Activated effector memory CD4-positive, alpha-beta T cell treated with anti-CD3 and anti-CD28 coated beads, Interleukin-2, amount 50 U/mL, for 16 hours (primary cell): ENCODE data around the gene PBX1.

Experiments
- DNase-seq: peaks from one replicate; pipeline ENCODE4 v3.0.0-alpha.2; 2020

The PBX1 gene

GRCh38 chr1:164843743-164844500 is 284.9 kb downstream of the PBX1 start:
- DNase-seq, result no peak

- no peak for DNase-seq
Observed at GRCh38 chr1:164846731-164847691, 288.0 kb downstream of the PBX1 start.

- DNase-seq, result no peak
Observed at GRCh38 chr1:164853146-164853545, 294.2 kb downstream of the PBX1 start.

GRCh38 chr1:164855716-164856329 is 296.8 kb downstream of the PBX1 start:
- no peak for DNase-seq

GRCh38 chr1:164856381-164856780 is 297.4 kb downstream of the PBX1 start:
- no peak for DNase-seq

- no peak for DNase-seq
Observed at GRCh38 chr1:164857439-164857838, 298.5 kb downstream of the PBX1 start.

- no peak for DNase-seq
Observed at GRCh38 chr1:164858096-164858632, 299.2 kb downstream of the PBX1 start.

GRCh38 chr1:164861632-164862031 is 302.6 kb downstream of the PBX1 start:
- DNase-seq, result no peak

DNA sequence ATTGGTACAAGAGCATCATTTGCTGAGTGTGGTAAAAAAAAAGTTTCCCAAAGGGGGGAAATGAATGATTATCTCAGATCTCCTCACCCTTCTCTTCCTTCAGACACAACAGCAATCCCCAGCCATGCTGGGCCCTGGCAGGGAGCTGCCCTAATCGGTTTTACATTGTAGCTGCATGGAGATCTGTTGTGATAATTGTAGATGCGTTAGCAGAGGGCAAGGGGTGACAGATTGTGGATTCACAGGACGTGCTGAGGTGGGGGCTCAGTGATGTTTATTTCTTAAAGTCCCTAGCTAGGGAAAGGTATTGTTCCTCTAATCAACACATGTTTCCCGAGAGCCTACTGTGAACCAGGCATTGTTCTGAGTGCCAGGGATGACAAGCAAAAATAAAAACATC is 304.1 kb downstream of the PBX1 start:
- no peak for DNase-seq

DNA sequence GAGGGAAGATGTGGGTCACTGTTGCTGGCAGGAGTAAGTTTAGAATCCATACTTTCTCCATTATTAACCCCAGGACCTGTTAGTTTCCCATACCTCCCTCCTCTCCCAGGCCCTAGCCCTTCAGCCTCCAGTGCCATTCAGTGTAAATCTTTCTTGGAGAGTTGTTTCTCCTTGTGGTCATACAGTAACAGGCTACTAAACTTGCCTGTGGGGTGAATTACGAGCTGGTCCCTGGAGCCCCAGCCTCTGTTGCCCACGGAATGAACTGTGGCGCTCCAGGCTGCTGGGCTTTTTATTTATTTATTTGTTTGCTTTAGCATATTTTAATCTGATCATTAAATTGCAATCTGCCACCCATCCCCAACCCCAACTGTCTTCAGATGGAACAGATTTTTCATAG is 305.2 kb downstream of the PBX1 start:
- DNase-seq, result no peak

- DNase-seq, result no peak
Observed at GRCh38 chr1:164865385-164865784, 306.4 kb downstream of the PBX1 start.

DNA sequence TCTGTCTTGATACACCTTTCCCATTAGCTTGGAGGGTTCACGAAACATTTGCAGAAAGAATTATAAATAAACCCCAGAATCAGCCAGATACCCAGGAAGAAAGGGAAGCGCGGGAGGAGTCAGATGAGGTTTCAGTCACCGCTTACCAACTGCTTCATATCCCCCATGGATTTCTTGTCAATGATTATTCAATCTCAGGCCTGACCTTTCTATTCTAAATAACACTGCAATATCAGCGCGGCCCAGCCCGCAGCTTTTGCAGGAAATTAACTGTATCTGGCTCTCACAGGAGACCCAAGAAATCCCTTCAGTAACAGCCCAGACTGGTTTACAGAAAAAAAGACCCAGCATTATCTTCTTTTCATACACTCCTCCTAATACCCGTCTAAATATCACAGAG is 308.6 kb downstream of the PBX1 start:
- DNase-seq, result no peak

DNA sequence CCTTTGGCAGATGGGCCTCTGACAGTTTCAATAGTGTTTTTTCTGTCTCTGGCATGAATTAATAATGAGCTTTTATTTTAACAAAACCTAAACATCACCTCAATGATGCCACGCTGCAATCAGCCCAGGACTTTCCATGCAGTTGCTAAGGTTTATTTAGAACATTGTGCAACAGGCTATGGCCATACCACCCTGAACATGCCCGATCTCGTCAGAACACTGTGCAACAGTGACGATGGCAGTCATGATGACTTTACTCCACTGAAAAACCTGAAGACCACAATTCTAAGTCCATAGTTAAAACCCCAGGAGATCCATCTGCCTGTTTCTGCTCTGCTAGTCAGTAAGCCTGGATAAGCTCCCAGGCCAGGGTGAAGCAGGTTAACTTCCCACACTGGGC is 310.0 kb downstream of the PBX1 start:
- no peak for DNase-seq

DNA sequence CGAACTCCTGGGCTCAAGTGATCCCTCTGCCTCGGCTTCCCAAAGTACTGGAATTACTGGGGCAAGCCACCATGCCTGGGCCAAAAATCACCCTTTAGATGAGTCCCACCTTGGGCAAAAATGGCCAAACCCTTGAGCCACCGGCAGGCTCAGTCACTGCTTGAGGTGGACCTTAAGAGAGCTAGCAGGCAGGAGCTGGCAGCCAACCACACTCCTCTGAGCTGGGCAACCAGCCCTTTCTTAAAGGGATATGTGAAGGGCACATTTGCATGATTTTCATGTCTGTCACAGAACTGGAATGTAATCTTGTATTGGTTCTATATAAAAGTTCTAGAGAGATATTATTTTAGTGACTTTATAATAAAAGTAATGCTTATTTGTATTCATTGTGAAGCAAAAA is 316.5 kb downstream of the PBX1 start:
- no peak for DNase-seq

DNA sequence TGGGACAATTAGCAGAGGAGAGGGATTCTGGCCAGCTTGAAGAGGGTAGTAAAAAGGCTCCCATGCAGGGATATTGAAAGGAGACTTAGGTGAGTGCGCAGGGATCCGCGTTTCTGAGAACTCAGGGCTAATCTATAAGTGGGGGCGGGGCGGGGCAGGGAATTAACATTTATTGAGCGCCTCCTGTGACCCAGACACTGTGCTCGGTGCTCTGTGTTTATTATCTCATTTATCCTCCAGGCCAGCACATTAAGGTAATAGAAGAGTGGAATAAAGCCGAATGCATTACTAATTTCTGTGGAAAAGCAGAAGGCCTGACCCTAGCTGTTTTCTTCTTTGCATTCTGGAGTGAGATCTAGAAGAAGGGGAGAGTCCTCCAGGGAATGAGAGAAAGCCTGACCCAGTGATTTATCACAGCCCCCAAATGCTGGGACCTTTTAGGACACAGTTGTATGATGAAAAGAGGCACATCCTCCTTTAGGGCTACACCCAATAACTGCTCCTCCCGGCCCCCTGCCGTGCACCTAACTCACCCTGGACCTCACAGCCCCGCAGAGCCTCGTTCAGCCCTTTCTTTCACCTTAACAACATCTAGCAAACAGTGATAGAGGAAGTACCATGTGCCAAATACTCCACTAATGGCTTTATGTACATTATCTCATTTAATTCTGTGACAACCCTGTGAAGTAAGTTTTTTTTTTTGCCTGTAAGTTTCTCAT is 317.6 kb downstream of the PBX1 start:
- no peak for DNase-seq

- no peak for DNase-seq
Observed at GRCh38 chr1:164880199-164880598, 321.2 kb downstream of the PBX1 start.

DNA sequence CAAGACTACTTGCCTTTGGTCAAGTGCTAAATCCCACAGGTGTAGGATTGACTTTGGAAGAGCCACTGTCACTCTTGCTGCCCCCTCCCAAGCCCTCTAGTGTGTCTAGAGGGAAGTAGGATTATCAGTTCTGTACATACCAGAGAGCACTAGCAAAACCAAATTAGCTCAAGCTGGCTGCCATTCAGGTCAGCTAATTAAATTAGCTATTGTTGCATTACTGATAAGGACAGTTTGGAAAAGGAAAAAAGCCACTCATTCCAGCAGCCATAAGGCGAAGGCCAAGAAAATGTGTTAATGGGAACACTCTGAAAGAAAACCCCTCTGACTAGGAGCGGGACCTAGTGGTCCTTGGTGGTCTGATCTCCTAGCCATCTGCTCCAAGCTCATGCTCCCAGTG is 321.7 kb downstream of the PBX1 start:
- DNase-seq, result no peak

DNA sequence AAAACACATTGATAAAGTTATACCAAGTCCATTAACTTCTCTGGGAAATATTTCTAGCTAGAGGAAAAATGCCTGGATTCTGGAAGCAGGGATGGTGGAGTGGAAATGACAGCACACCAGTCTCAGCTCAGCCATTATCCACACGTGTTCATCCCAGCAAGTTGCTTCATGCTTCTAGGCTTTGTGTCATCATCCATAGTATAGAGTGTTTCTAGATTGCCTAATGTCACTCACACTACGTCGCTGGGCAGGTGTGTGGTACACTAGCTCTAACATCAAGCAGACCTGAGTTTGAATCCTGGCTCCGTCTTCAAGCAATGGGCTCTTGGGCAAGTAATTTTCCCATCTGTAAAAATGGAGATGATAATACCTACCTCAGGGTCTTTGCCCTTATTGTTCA is 326.3 kb downstream of the PBX1 start:
- no peak for DNase-seq

DNA sequence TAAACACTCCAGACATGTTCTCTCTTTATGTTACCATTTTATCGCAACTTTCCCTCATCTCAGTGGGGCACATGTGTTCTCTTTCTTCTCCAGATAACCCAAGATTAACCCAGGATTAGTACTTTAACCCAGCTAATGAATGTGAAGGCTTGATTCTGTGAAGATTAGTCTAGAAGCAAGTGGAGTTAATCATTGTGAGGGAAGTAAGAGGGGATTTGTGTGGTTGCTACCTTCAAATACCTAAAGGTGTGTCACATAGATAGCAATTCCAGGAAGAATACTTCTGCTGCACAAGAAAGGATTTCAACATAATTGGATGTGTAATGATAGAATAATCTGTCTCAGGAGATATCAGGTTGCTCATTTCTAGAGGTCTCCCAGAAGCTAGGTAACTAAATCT is 327.1 kb downstream of the PBX1 start:
- no peak for DNase-seq

DNA sequence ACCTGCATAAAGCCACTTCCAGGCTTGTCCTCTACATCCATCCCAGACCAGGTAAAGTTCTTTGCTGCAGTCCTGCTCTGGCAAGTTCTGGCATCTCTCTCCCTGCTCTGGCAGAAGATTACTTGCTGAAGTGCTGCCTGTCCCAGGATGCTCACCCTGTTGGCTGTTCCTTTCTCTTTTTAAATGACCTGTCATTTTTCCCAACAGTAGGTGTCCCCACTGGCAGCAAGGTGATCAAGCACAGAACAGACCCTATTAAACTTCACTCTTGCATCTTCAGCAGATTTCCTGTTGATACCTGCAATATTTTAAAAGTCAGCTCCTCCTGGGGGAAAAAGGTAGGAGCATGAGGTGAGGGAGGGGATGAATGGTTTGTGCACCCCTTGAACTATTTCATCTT is 332.6 kb downstream of the PBX1 start:
- no peak for DNase-seq

DNA sequence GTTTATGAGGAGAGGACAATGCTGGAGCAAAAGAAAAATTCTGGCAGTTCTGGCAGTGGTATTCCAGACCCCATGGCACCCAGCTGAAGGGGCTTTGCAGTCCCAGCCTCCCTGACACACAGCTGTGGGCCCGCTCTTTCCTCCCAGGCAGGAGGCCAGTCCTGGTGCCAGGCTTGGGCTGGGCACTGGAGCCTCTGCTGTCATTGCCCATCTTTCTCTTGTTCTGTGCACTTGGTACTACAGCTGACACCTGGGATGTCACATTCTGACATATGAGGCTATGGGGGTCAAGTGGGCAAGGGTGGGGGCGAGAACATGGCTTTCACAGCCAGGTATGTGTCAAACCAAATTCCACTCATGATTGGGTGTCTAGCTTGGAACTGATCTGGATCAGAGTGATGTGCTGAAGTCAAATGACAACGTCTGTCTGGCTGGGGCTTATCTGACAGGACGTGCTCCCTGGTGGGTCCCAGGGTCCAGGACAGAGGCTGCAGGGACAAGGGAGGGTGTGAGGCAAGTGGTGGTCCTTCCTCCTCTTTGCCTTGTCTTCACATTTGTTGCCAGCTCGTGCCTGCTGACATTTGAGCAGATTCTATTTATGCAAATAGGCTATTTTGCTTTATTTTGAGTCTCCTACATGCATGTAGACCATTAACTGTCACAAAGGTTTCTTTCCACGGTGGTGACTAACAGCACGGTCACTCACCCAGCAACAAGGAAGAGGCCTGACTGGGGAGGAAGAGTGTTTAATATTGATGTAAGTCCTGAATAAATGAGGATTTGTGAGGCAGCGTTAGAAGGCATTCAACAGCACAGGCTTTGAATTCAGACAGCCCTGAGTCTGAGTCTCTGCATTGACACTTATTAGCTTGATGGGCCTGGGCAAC is 336.3 kb downstream of the PBX1 start:
- DNase-seq, result no peak

- DNase-seq, result no peak
Observed at GRCh38 chr1:164901031-164901430, 342.0 kb downstream of the PBX1 start.
